Spleen (tissue), 7 donors: Measurements from ENCODE around the gene PRKCZ.

Experiments used
- POLR2A ChIP-seq, 3 donors: fragments of 450-650 bp; IDR thresholded peaks; one replicate each; pipeline ENCODE4 v1.5.1; 2017; ENCODE audit warnings: antibody characterized with exemption in 3 of 3, mild to moderate bottlenecking in 1 of 3
- POLR2AphosphoS5 ChIP-seq, 3 donors: sonication (generic); formaldehyde crosslinking; IDR thresholded peaks; one replicate each; pipeline ENCODE4 v1.5.1; 2017; ENCODE audit warnings: antibody characterized with exemption in 3 of 3
- TF ChIP-seq, protein P1 (sequence below), 11 experiments: fragments of 200-600 bp in 7 of 11; fragments of 450-650 bp in 4 of 11; sonication (generic) in 4 of 11; IDR thresholded peaks in 8 of 11; conservative IDR thresholded peaks in 3 of 11; 1 replicate in 7 of 11; 2 replicates in 4 of 11; pipeline versions ENCODE4 v1.4.0 to v1.8.0; 2016 to 2021; ENCODE audit warnings: antibody characterized with exemption in 11 of 11, inconsistent platforms in 4 of 11, mild to moderate bottlenecking in 1 of 11
- donor health status: DM: no; HTN: no; CAD: no; lungs with moderate emphysema.
- donor health status: DM: no; HTN: no; CAD: no.
- donor health status: DM: no; HTN: no; CAD: no.

DNA sequence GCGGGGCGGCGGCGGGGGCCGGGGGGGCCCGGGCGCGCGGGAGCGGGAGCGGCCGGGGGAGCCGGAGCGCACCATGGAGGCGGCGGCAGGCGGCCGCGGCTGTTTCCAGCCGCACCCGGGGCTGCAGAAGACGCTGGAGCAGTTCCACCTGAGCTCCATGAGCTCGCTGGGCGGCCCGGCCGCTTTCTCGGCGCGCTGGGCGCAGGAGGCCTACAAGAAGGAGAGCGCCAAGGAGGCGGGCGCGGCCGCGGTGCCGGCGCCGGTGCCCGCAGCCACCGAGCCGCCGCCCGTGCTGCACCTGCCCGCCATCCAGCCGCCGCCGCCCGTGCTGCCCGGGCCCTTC lies 178.5 kb downstream of the PRKCZ start:
- TF ChIP-seq, protein P1, sequence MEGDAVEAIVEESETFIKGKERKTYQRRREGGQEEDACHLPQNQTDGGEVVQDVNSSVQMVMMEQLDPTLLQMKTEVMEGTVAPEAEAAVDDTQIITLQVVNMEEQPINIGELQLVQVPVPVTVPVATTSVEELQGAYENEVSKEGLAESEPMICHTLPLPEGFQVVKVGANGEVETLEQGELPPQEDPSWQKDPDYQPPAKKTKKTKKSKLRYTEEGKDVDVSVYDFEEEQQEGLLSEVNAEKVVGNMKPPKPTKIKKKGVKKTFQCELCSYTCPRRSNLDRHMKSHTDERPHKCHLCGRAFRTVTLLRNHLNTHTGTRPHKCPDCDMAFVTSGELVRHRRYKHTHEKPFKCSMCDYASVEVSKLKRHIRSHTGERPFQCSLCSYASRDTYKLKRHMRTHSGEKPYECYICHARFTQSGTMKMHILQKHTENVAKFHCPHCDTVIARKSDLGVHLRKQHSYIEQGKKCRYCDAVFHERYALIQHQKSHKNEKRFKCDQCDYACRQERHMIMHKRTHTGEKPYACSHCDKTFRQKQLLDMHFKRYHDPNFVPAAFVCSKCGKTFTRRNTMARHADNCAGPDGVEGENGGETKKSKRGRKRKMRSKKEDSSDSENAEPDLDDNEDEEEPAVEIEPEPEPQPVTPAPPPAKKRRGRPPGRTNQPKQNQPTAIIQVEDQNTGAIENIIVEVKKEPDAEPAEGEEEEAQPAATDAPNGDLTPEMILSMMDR (IDR thresholded peaks at IDR 0.05 in 8 of 11, conservative IDR thresholded peaks at IDR 0.05 in 3 of 11): no peak
- TF ChIP-seq POLR2AphosphoS5 (IDR thresholded peaks at IDR 0.05) (no peak), POLR2A (IDR thresholded peaks at IDR 0.05) (no peak)
